ENCODE measurements around the gene ACAT2. TPM values are rescaled to one million over a fixed set of nuclear protein-coding genes. Genes with fewer than 3 reads are reported as not detected.

Gene ACAT2
- total RNA-seq: 55.9 and 70.9 TPM in 2 replicates

GRCh38 chr6:159761873-159762680 lies at the start of gene ACAT2:
TSS of gene ACAT2 (plus strand) at chr6:159762045. CDS start at chr6:159762088, 43 bp downstream.

DNA sequence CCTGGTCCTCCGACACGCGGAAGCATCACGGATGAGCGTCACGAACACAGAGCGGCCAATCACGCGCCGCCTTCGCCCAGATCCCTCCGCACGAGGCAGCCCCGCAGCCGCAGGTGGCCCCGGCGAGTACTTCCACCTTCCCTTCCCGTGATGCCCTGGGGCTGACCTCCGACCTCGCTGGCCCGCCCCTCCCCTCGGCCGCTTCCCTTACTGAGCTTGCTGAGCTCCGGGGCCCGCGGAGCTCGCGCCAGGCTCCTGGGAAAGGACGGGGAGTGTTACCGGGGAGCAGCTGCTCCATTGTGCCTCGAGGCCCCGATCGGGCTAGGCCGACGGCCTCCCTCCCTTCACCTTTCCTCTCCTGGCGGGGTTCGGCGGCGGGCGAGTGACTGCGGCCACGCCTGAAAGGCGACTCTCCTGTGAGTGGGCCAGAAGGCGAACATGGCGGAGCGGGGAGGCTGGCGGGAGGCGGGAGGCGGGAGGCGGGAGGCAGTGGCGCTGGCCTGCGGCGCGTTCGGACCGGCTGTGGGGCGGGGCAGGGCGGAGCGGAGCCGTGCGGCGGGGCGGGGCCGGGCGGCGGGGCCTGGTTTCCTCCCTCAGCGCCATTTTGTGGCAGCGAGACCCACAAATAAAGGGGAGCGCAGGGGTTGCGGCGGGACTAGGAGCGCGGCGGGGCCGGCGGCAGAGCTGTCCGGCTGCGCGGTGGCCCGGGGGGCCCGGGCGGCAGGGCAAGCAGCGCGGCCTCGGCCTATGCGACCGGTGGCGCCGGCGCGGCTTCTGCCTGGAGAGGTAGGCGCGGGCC lies 34.7 kb upstream of the ACAT2 start, which contains the start of gene WTAP:
Gene WTAP (plus strand): TSS at position 589 of the 799 bp plus-strand sequence. CDS start 8,760 bp downstream, outside the sequence.

GRCh38 chr6:159789377-159790148 lies 27.7 kb downstream of the ACAT2 start, which contains the start of gene TCP1:
TSS of gene TCP1 (minus strand) at chr6:159789602. CDS start at chr6:159789468, 134 bp downstream.

GRCh38 chr6:159790149-159790955 lies 28.5 kb downstream of the ACAT2 start, which contains the start of gene MRPL18:
TSS of gene MRPL18 (plus strand) at chr6:159790467. CDS start at chr6:159790588, 121 bp downstream.

GRCh38 chr6:159800141-159800865 lies 38.5 kb downstream of the ACAT2 start, which contains the start of gene PNLDC1:
TSS of gene PNLDC1 (plus strand) at chr6:159800276. CDS start at chr6:159800308, 32 bp downstream.

Other genes starting within 250 kb of the ACAT2 start
- gene SOD2, start 68.8 kb upstream of the ACAT2 start, total RNA-seq: 25.5 and 45.1 TPM in 2 replicates
- gene WTAP, start 34.5 kb upstream of the ACAT2 start, total RNA-seq: 53.0 and 54.1 TPM in 2 replicates
- 231 and 276 TPM in 2 replicates for gene TCP1, start 27.6 kb downstream of the ACAT2 start, total RNA-seq
- 124 TPM in 2 replicates for gene MRPL18, start 28.4 kb downstream of the ACAT2 start, total RNA-seq
- 0.14 TPM in 2 replicates for gene PNLDC1, start 38.2 kb downstream of the ACAT2 start, total RNA-seq
- not detected in 2 replicates for gene MAS1, start 128.9 kb downstream of the ACAT2 start, total RNA-seq
- gene IGF2R, start 207.0 kb downstream of the ACAT2 start, total RNA-seq: 39.2 and 57.6 TPM in 2 replicates